Spinal cord (tissue), 10 donors: ENCODE results near the gene SLC37A3. TPM values are rescaled to one million over a fixed set of nuclear protein-coding genes. Genes with fewer than 3 reads are reported as not detected.
"Not testable (repeated sequence)": the region's sequence is repeated elsewhere in the genome, so short reads cannot be mapped to it uniquely, and the experiment has no call there.

Source experiments
- DNase-seq, 6 donors: peaks; one replicate each; pipeline versions ENCODE4 v3.0.0 to v3.0.0-alpha.2; 2013 to 2015; ENCODE audit warnings: low spot score in 6 of 6, low read depth in 4 of 6
- H3K27ac ChIP-seq: one replicate; pipeline ENCODE4 v1.5.1; 2013; ENCODE audit warnings: low read depth, low read length, control low read depth
- H3K27me3 ChIP-seq: one replicate; pipeline ENCODE4 v1.6.1; 2013; ENCODE audit warnings: low read length; ENCODE audit not compliant: control insufficient read depth, insufficient read depth
- H3K36me3 ChIP-seq: one replicate; pipeline ENCODE4 v1.6.1; 2013; ENCODE audit warnings: low read length; ENCODE audit not compliant: control insufficient read depth, insufficient read depth
- H3K4me1 ChIP-seq: one replicate; pipeline ENCODE4 v1.6.1; 2013; ENCODE audit warnings: low read length; ENCODE audit not compliant: control insufficient read depth, insufficient read depth
- H3K4me3 ChIP-seq: one replicate; pipeline ENCODE4 v1.5.1; 2013; ENCODE audit warnings: low read depth, low read length, control low read depth
- H3K9me3 ChIP-seq: one replicate; pipeline ENCODE4 v1.6.1; 2013; ENCODE audit warnings: low read length; ENCODE audit not compliant: control insufficient read depth, insufficient read depth
- WGBS: methylation state at CpG from one replicate; pipeline ENCODE4 v1.1.5; 2013; ENCODE audit warnings: missing lambda C conversion rate; ENCODE audit not compliant: insufficient coverage; 5-methylcytosine and 5-hydroxymethylcytosine counted together
- polyA plus RNA-seq, 2 donors: library from polyadenylated mRNA; unstranded; fragments of 120-200 nt; gene quantifications; one replicate each; pipeline ENCODE4 v1.2.1, GENCODE V29; 2013; ENCODE audit not compliant: insufficient read length in 2 of 2
- total RNA-seq, 2 donors: library from RNA; depleted of rRNA in 1 of 2; stranded (reverse); fragments of 120-200 nt in 1 of 2; fragments of >200 nt in 1 of 2; gene quantifications; one replicate each; pipeline versions ENCODE4 v1.2.3 to v1.2.4, GENCODE V29; 2013 to 2014
- donor health status: healthy.

Gene SLC37A3
- total and polyA plus RNA-seq, 4 donors = 43.7 to 75.9 (median 51.2) TPM

GRCh38 chr7:140358412-140359051, 39.8 kb downstream of the SLC37A3 start:
- H3K36me3 ChIP-seq = peaks cover 34% of the 10 kb centered on the region
- H3K4me1 ChIP-seq = no peaks in the 10 kb centered on the region
- 89% methylated on average over 6 of the region's 10 CpGs for WGBS
- no peaks in the 10 kb centered on the region for H3K27me3 ChIP-seq
- no peak overlapping the region for H3K4me3 ChIP-seq
- H3K9me3 ChIP-seq = no peaks in the 10 kb centered on the region
- H3K27ac ChIP-seq = no peak overlapping the region
- DNase-seq = no peak

- H3K9me3 ChIP-seq = no peaks in the 10 kb centered on the region
- H3K4me3 ChIP-seq = no peak overlapping the region
- H3K36me3 ChIP-seq = peaks cover 38% of the 10 kb centered on the region
- DNase-seq = no peak
- H3K27ac ChIP-seq = no peak overlapping the region
- no peaks in the 10 kb centered on the region for H3K4me1 ChIP-seq
- H3K27me3 ChIP-seq = no peaks in the 10 kb centered on the region
- no CpG with 5 or more reads among the region's 3 CpGs for WGBS
Observed at GRCh38 chr7:140358024-140358411, 40.3 kb downstream of the SLC37A3 start.

GRCh38 chr7:140350056-140350455, 48.3 kb downstream of the SLC37A3 start:
- peaks cover 32% of the 10 kb centered on the region for H3K36me3 ChIP-seq
- H3K4me1 ChIP-seq = no peaks in the 10 kb centered on the region
- no peak for DNase-seq
- 60% methylated on average over 1 of the region's 5 CpGs for WGBS
- H3K9me3 ChIP-seq = no peaks in the 10 kb centered on the region
- peak overlapping the region; percentile 21 for H3K27ac ChIP-seq
- H3K4me3 ChIP-seq = no peak overlapping the region
- H3K27me3 ChIP-seq = no peaks in the 10 kb centered on the region

GRCh38 chr7:140349144-140349771, 49.1 kb downstream of the SLC37A3 start:
- Histone ChIP-seq H3K9me3 (no peaks in the 10 kb centered on the region), H3K27me3 (no peaks in the 10 kb centered on the region), H3K4me3 (no peak overlapping the region), H3K27ac (peak overlapping the region; percentile 27), H3K36me3 (peaks cover 29% of the 10 kb centered on the region), H3K4me1 (no peaks in the 10 kb centered on the region)
- WGBS = 18% methylated on average over 4 of the region's 8 CpGs
- peak in 2 of 6 donors; percentile 58 to 67 for DNase-seq

GRCh38 chr7:140348161-140348849, 50.0 kb downstream of the SLC37A3 start:
- Histone ChIP-seq H3K36me3 (peaks cover 23% of the 10 kb centered on the region), H3K27me3 (no peaks in the 10 kb centered on the region), H3K27ac (no peak overlapping the region), H3K9me3 (no peaks in the 10 kb centered on the region), H3K4me1 (no peaks in the 10 kb centered on the region), H3K4me3 (no peak overlapping the region)
- DNase-seq = peak in 1 of 6 donors; percentile 45
- no CpG with 5 or more reads among the region's 13 CpGs for WGBS

- Histone ChIP-seq H3K36me3 (peaks cover 22% of the 10 kb centered on the region), H3K27ac (no peak overlapping the region), H3K27me3 (no peaks in the 10 kb centered on the region), H3K4me3 (no peak overlapping the region), H3K9me3 (no peaks in the 10 kb centered on the region), H3K4me1 (no peaks in the 10 kb centered on the region)
- DNase-seq = no peak
- WGBS = 86% methylated on average over 1 of the region's 5 CpGs
Observed at GRCh38 chr7:140347218-140347617, 51.1 kb downstream of the SLC37A3 start.

- H3K36me3 ChIP-seq = peaks cover 22% of the 10 kb centered on the region
- H3K4me1 ChIP-seq = no peaks in the 10 kb centered on the region
- H3K27me3 ChIP-seq = no peaks in the 10 kb centered on the region
- H3K27ac ChIP-seq = no peak overlapping the region
- 63% methylated on average over 1 of the region's 3 CpGs for WGBS
- peak in 1 of 6 donors; percentile 52 for DNase-seq
- no peaks in the 10 kb centered on the region for H3K9me3 ChIP-seq
- H3K4me3 ChIP-seq = no peak overlapping the region
Observed at GRCh38 chr7:140345426-140345825, 52.9 kb downstream of the SLC37A3 start.

GRCh38 chr7:140342727-140343514, 55.4 kb downstream of the SLC37A3 start:
- 68% methylated on average over 11 of the region's 13 CpGs for WGBS
- H3K4me1 ChIP-seq = no peaks in the 10 kb centered on the region
- no peak overlapping the region for H3K27ac ChIP-seq
- no peaks in the 10 kb centered on the region for H3K27me3 ChIP-seq
- peak in 2 of 6 donors; percentile 60 to 80 for DNase-seq
- no peaks in the 10 kb centered on the region for H3K9me3 ChIP-seq
- no peak overlapping the region for H3K4me3 ChIP-seq
- H3K36me3 ChIP-seq = peaks cover 32% of the 10 kb centered on the region

- H3K36me3 ChIP-seq = peaks cover 27% of the 10 kb centered on the region
Observed at GRCh38 chr7:140338959-140339358, 59.4 kb downstream of the SLC37A3 start.

More at GRCh38 chr7:140338959-140339358, 59.4 kb downstream of the SLC37A3 start:
- WGBS = 100% methylated on average over 1 of the region's 1 CpG
- H3K9me3 ChIP-seq, H3K27ac ChIP-seq, H3K27me3 ChIP-seq, H3K4me1 ChIP-seq, DNase-seq, H3K4me3 ChIP-seq: not testable (repeated sequence)
